HG03565 (cell line): ENCODE measurements around the gene OSBPL7.

Experiments used
- ATAC-seq: cut with Tn5 transposase; IDR thresholded peaks from one replicate; pipeline ENCODE4 v1.9.1; 2021; ENCODE audit warnings: mild to moderate bottlenecking, moderate library complexity; ENCODE audit not compliant: unreplicated experiment

OSBPL7 gene

GRCh38 chr17:47821424-47822391 lies at the start of gene OSBPL7:
OSBPL7 (minus strand) TSS chr17:47821794; CDS start chr17:47820278, 1,516 bp downstream.
- ATAC-seq, result peak; percentile 71

- ATAC-seq, result no peak
Measured at GRCh38 chr17:47871048-47871447, 49.5 kb upstream of the OSBPL7 start.

GRCh38 chr17:47870056-47870455 lies 48.5 kb upstream of the OSBPL7 start:
- no peak for ATAC-seq

GRCh38 chr17:47869114-47869513 lies 47.5 kb upstream of the OSBPL7 start:
- no peak for ATAC-seq

- no peak for ATAC-seq
Measured at GRCh38 chr17:47867813-47868533, 46.4 kb upstream of the OSBPL7 start.

GRCh38 chr17:47866941-47867340 lies 45.3 kb upstream of the OSBPL7 start:
- no peak for ATAC-seq

GRCh38 chr17:47864791-47865216 lies 43.2 kb upstream of the OSBPL7 start:
- ATAC-seq, result no peak

GRCh38 chr17:47862621-47863440 lies 41.2 kb upstream of the OSBPL7 start:
- no peak for ATAC-seq

GRCh38 chr17:47860386-47860785 lies 38.8 kb upstream of the OSBPL7 start:
- no peak for ATAC-seq

- no peak for ATAC-seq
Measured at GRCh38 chr17:47857551-47858455, 36.2 kb upstream of the OSBPL7 start.

GRCh38 chr17:47856830-47857229 lies 35.2 kb upstream of the OSBPL7 start:
- ATAC-seq, result no peak

GRCh38 chr17:47855737-47856136 lies 34.1 kb upstream of the OSBPL7 start:
- no peak for ATAC-seq

GRCh38 chr17:47853616-47854015 lies 32.0 kb upstream of the OSBPL7 start:
- ATAC-seq, result no peak

- ATAC-seq, result no peak
Measured at GRCh38 chr17:47852113-47852949, 30.7 kb upstream of the OSBPL7 start.

GRCh38 chr17:47851764-47852112 lies 30.1 kb upstream of the OSBPL7 start:
- no peak for ATAC-seq

- no peak for ATAC-seq
Measured at GRCh38 chr17:47850692-47851573, 29.3 kb upstream of the OSBPL7 start, which contains the start of gene SP6. SP6 (minus strand) TSS chr17:47851163; CDS start chr17:47848429, 2,734 bp downstream.

- no peak for ATAC-seq
Measured at GRCh38 chr17:47850373-47850691, 28.7 kb upstream of the OSBPL7 start.

GRCh38 chr17:47848198-47848513 lies 26.6 kb upstream of the OSBPL7 start:
- no peak for ATAC-seq
